Fibroblast of mammary gland (primary cell): Measurements from ENCODE around the gene SYT5.
"Not testable (repeated sequence)": the region's sequence is repeated elsewhere in the genome, so short reads cannot be mapped to it uniquely, and the experiment has no call there.

ENCODE experiments used
- DNase-seq: peaks from one replicate; pipeline ENCODE4 v3.0.0-alpha.2; 2010; ENCODE audit warnings: low read depth
- H3K4me3 ChIP-seq: 2 replicates; pipeline ENCODE4 v1.5.1; 2011; ENCODE audit warnings: low read depth, mild to moderate bottlenecking, low read length, moderate library complexity; ENCODE audit not compliant: control insufficient read depth
- CTCF ChIP-seq: conservative IDR thresholded peaks from 2 replicates; pipeline ENCODE4 v1.5.1; 2011; ENCODE audit warnings: low read depth, low read length, inconsistent platforms; ENCODE audit not compliant: control insufficient read depth, insufficient read depth

Gene SYT5

GRCh38 chr19:55158848-55159749 lies 21.0 kb downstream of the SYT5 start:
- peak; percentile 61 for DNase-seq
- no peak overlapping the region for H3K4me3 ChIP-seq
- TF ChIP-seq CTCF = no peak

GRCh38 chr19:55158423-55158822 lies 21.7 kb downstream of the SYT5 start:
- no peak for TF ChIP-seq CTCF
- DNase-seq = no peak
- no peak overlapping the region for H3K4me3 ChIP-seq

- TF ChIP-seq CTCF = no peak
- no peak for DNase-seq
- no peak within 1 kb of the TSS for H3K4me3 ChIP-seq
These were observed 22.8 kb downstream of the SYT5 start, which contains the start of gene TNNI3 for GRCh38 chr19:55157064-55157908. TSS of gene TNNI3 (minus strand) at chr19:55157732. CDS start at chr19:55157589, 143 bp downstream.

GRCh38 chr19:55156202-55157063 lies 23.7 kb downstream of the SYT5 start:
- peak; percentile 62 for DNase-seq
- no peak overlapping the region for H3K4me3 ChIP-seq
- no peak for TF ChIP-seq CTCF

- not testable (repeated sequence) for H3K4me3 ChIP-seq
These were observed 24.3 kb downstream of the SYT5 start for GRCh38 chr19:55155784-55156183.

GRCh38 chr19:55153652-55154264 lies 26.3 kb downstream of the SYT5 start:
- no peak overlapping the region for H3K4me3 ChIP-seq
- no peak for TF ChIP-seq CTCF
- no peak for DNase-seq

More at GRCh38 chr19:55155784-55156183, 24.3 kb downstream of the SYT5 start:
- not testable (repeated sequence) for DNase-seq
